ENCODE measurements around the gene TOR4A. TPM values are rescaled to one million over a fixed set of nuclear protein-coding genes. Genes with fewer than 3 reads are reported as not detected.

Gene TOR4A
- 51.3 and 58.7 TPM in 2 replicates for total RNA-seq

DNA sequence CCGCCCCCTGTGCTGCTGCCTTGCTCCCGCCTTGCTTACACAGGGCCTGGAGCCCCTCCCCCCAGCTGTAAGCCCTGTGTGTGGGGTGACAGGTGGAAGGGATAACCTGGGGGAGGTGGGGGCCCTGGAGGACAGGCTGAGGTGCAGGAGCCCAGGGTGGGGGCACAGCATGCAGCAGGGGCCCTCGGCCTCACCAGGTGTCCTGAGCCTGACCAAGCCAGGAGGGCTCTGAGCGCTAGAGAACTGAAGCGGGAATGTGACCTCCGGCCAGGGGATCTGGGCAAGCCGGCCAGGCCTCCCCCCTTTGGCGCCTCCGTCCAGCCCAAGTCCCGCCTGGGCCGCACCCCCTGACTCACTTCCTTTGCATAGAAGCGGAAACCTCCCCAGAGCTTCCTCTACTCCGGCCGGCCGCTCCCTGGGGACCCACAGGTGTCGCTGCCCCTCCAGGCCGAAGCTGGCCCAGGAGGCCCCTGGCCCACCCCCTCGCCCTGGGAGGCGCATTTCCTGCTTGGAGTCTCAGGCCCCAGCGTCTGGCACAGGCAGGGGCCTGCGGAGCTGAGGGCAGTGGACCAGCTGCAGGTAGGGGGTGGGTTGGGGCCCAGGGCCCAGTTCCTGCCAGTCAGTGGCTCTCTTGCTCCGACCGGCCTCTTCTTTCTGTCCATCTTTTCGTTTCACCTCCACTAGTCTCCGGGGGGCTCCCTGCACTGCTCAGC is at the start of gene TOR4A:
Gene TOR4A (plus strand): TSS at position 398 of the 713 bp plus-strand sequence. CDS start 964 bp downstream, outside the sequence.

GRCh38 chr9:137230705-137231371 is 46.7 kb upstream of the TOR4A start, which contains the start of gene SLC34A3:
TSS of gene SLC34A3 (plus strand) at chr9:137230901. CDS start at chr9:137231703, 802 bp downstream.

DNA sequence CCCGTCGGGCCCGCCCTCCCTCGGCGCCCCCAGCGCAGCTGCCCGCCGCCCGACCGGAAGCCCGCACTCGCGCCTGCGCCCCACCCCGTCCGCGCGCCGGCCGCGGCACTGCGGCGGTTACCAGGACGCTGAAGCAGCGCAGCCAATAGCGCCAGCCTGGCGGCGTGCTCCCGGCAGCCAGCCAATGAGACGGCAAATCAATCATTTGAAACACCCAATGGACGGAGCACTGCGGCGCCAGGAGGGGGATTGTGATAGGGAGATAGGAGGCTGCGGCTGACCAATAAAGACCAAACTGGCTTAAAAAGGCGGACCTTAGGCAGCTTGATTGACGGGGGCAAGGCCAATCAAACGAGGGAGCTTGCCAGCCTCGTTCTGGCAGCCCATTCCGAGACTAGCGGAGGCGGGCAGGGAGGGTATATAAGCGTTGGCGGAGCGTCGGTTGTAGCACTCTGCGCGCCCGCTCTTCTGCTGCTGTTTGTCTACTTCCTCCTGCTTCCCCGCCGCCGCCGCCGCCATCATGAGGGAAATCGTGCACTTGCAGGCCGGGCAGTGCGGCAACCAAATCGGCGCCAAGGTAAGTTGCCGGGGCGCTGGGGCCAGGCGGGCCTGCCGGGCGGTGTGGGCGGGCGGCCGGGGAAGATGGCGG is 36.6 kb upstream of the TOR4A start, which contains the start of gene TUBB4B:
Gene TUBB4B (plus strand): TSS at position 447 of the 649 bp plus-strand sequence. CDS start 74 bp downstream, at position 521.

GRCh38 chr9:137251194-137251461 is 26.4 kb upstream of the TOR4A start, which contains the start of gene STPG3:
TSS of gene STPG3 (plus strand) at chr9:137251286. CDS start at chr9:137251287, 1 bp downstream.

GRCh38 chr9:137254624-137255447 is 22.7 kb upstream of the TOR4A start, which contains the start of gene NELFB:
TSS of gene NELFB (plus strand) at chr9:137255327.

DNA sequence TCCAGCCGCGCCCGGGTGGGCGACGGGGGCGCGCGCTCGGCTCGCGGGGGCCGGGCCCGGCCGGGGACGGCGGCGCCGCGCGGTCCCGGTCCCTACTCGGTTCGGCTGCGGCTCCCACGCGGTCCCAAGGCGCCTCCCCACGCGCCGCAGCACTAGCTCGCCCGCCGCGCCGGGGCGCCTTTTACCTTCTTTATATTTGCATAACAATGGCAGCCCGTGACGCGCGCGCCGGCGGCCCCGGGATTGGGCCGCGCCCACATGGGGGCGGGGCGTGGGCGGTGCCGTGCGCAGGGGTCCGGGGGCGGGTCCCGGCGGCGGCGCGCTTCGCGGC is 24.6 kb downstream of the TOR4A start, which contains the start of gene NRARP:
Gene NRARP (minus strand): TSS at position 154 of the 331 bp plus-strand sequence. CDS start 343 bp downstream, outside the sequence.

Other genes with a start within 250 kb of the TOR4A start
- 12.8 and 52.2 TPM in 2 replicates for gene ABCA2, start 249.5 kb upstream of the TOR4A start, total RNA-seq
- not detected in 2 replicates for gene FUT7, start 245.6 kb upstream of the TOR4A start, total RNA-seq
- gene NPDC1, start 231.5 kb upstream of the TOR4A start, total RNA-seq = 24.2 and 27.3 TPM in 2 replicates
- 0.58 TPM in 1 of 2 replicates, not detected in the other for gene ENTPD2, start 223.7 kb upstream of the TOR4A start, total RNA-seq
- gene SAPCD2, start 207.2 kb upstream of the TOR4A start, total RNA-seq = 17.3 and 17.5 TPM in 2 replicates
- gene UAP1L1, start 200.2 kb upstream of the TOR4A start, total RNA-seq = 4.6 and 5.5 TPM in 2 replicates
- gene MAN1B1, start 190.7 kb upstream of the TOR4A start, total RNA-seq = 122 and 133 TPM in 2 replicates
- 62.6 and 81.0 TPM in 2 replicates for gene DPP7, start 163.0 kb upstream of the TOR4A start, total RNA-seq
- gene GRIN1, start 138.6 kb upstream of the TOR4A start, total RNA-seq = not detected in 2 replicates
- not detected in 2 replicates for gene LRRC26, start 107.7 kb upstream of the TOR4A start, total RNA-seq
- not detected in 2 replicates for gene TMEM210, start 105.7 kb upstream of the TOR4A start, total RNA-seq
- 10.7 and 16.3 TPM in 2 replicates for gene ANAPC2, start 89.2 kb upstream of the TOR4A start, total RNA-seq
- gene SSNA1, start 89.0 kb upstream of the TOR4A start, total RNA-seq = 69.1 and 154 TPM in 2 replicates
- 9.2 and 14.7 TPM in 2 replicates for gene TPRN, start 77.0 kb upstream of the TOR4A start, total RNA-seq
- 36.5 and 50.7 TPM in 2 replicates for gene TMEM203, start 72.1 kb upstream of the TOR4A start, total RNA-seq
- 12.4 and 19.0 TPM in 2 replicates for gene NDOR1, start 72.0 kb upstream of the TOR4A start, total RNA-seq
- not detected in 2 replicates for gene RNF208, start 55.5 kb upstream of the TOR4A start, total RNA-seq
- gene CYSRT1, start 52.6 kb upstream of the TOR4A start, total RNA-seq = 2.3 and 2.8 TPM in 2 replicates
- gene RNF224, start 50.2 kb upstream of the TOR4A start, total RNA-seq = not detected in 2 replicates
- gene SLC34A3, start 46.8 kb upstream of the TOR4A start, total RNA-seq = not detected in 2 replicates
- 798 and 901 TPM in 2 replicates for gene TUBB4B, start 36.4 kb upstream of the TOR4A start, total RNA-seq
- not detected in 2 replicates for gene STPG3, start 26.4 kb upstream of the TOR4A start, total RNA-seq
- 55.5 and 60.5 TPM in 2 replicates for gene NELFB, start 22.4 kb upstream of the TOR4A start, total RNA-seq
- 0.18 TPM in 1 of 2 replicates, not detected in the other for gene NRARP, start 24.5 kb downstream of the TOR4A start, total RNA-seq
- 7.3 and 22.8 TPM in 2 replicates for gene EXD3, start 145.4 kb downstream of the TOR4A start, total RNA-seq
- gene NOXA1, start 145.7 kb downstream of the TOR4A start, total RNA-seq = 0.18 TPM in 1 of 2 replicates, not detected in the other
- gene ENTPD8, start 163.6 kb downstream of the TOR4A start, total RNA-seq = 0.86 TPM in 1 of 2 replicates, not detected in the other
- 39.5 and 45.0 TPM in 2 replicates for gene NSMF, start 181.6 kb downstream of the TOR4A start, total RNA-seq

All from myometrial cell (primary cell).